NCI-H748 (cell line): ENCODE measurements around the gene PRADC1.

Experiments used
- DNase-seq: peaks from one replicate; lab custom pipeline; 2025; ENCODE audit not compliant: unreplicated experiment; lab: John Stamatoyannopoulos, UW

Gene PRADC1

DNA sequence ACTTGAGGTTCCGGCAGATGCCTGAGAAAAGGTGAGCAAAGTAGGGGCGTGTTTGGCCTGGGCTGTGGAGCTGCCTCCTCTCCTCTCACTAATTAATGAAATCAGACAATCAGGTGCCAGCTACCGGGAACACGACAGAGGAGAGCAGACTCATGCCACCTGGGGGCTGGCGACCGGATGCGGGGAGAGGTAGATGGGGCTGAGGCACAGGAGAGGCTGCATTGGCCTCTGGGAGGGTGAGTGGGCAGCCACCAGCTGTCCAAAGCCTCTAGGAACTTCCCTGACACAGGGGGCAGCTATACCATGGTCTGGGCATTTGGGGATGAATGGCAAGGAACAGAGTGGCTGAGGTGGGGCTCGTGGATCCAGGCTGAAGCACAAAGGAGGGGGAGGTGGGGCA is 26.2 kb upstream of the PRADC1 start:
- no peak for DNase-seq

DNA sequence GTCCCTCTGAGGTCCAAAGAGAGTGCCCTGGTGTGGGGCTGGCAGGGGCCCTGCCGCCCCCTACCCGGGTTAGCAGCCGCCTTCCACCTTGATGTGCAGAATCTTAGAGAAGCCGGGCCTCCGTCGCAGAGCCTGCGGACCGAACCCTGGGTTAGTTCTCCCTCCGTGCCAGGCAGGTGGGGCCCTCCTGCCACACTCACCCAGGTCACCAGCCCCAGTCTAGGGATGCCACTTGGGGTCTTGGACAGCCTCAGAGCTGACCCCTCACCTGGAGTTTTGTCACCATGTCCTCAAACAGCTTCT is 25.8 kb upstream of the PRADC1 start:
- DNase-seq, result no peak

DNA sequence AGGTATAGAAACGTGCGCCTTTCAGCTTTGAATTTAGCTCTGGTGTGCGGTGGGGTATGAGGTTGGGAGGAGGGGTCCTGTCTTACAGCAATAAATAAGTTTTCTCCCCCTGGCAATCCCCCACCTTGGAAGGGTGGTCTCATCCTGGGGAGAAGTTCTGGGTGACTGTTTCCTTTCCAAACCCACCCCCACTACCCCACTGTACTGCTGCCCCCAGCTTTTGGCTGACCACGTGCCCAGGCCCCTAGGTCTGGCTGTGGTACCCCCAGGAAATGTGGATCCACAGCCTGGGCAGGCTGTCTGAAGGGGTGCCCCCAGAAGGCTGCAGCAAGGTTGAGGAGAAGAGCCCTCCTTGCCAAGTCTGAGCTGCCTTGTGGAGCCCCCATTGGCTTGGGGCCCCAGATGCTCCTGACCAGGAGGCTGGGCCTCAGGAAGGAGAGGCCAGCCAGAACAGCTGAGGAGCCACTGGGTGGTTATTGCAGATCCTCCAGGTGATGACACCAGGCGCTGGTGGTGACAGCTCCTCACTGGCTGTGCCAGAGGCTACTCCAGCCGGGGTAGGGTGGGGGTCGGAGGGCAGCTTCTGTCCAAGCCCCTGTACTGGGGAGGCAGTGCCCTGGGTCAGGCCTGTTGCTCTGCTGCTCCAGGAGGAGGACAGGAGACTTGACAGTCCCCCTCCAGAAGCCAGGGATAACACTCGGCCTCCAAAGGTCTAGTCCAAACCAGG is 25.3 kb upstream of the PRADC1 start:
- no peak for DNase-seq

DNA sequence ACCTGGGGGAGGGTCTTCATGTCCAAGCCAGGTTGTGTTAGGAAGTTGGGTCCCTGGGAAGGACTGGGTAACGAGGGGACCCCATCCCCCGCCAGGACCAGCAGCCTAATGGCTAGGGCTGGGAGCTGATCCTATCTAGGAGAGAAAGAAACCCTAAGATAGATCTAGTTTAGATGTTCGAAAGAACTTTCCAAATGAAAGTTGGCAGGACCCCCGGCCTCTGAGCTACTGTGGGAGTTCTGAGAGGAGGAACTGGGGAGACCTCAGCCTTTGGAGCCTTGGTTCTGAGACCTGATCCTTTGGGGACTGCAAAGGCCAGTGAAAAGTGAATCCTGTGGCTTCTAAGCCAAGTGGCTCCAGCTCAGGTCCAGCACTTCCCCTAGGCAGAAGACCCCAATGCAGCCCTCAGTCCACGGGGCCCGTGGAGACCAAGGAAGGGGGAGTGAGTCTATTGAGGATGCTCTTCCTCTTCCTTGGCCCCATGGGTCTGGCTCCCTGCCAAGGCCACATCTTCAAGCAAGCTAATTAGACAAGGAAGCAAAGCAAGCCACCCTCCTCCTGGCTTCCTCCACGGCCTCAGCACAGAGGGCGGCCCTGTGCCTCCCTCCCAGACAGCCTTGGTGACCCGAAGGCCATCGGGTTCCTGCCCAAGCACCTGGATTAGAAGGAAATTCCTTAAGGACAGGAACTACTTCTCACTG is 24.5 kb upstream of the PRADC1 start:
- DNase-seq, result no peak

DNA sequence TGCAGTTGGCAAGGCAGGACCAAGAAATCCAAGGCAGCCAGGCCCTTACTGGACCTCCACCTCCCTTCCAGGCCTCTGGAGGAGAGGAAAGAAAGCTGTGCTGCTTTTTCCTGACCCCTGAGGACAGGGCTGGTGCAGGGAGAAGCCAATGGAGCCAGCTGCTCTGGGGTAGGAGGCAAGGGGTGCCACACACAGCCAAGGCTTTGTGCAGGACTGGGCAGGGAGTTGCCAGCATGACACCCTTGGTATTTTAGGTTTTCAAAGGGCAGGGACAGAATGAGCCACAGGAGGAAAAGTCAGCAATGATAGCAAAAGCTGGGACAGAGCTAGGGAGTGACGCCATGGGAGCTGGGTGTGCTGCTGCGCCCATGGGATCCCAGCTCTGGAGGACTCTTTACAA is 24.0 kb upstream of the PRADC1 start:
- no peak for DNase-seq

DNA sequence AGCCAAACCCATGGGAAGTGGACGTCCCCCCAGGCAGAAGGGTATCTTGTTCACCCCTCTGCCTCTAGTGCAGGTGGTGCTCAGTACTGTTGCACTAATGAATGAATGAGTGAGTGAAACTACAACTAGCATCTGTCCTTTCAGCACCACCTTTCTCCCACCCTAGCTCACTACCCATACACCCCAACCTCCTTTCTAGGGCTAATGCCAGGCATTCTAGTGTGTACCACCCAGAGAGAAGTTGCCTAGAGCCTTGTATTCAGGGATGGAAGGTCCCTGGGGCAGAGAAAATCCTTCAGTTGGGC is 23.5 kb upstream of the PRADC1 start:
- no peak for DNase-seq

DNA sequence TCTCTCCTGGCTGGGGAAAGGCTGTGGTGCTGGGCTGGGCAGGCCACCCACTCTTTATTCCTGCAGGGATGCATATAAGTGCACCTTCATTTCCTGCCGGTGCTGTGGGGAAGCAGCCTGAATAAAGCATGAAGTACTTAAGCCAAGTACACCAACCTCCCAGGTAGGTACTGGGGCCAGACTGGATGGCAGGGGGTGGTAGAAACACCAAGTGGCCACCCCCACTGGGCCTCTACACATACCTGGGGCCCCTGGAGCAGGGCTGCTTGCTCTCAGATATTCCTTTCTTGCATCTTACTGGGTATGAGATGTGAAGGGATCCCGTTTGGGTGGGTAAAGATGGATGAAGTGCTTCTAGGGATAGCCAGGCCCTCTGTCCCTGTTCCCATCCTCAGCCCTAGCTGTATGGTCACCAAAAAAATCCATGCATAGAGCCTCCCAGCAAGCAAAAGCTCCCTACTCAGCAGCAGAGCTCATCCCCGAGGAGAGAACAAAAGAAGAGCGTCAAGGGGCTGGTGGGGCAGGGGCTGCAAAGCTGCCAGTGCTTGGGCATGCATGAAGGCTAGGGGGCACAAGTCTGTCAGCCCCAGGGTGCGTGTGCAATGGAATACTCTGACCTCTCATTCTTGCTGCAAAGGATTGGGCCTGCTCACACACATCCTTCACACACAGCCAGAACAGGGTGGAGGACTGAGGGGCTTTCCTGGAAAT is 23.0 kb upstream of the PRADC1 start:
- no peak for DNase-seq

DNA sequence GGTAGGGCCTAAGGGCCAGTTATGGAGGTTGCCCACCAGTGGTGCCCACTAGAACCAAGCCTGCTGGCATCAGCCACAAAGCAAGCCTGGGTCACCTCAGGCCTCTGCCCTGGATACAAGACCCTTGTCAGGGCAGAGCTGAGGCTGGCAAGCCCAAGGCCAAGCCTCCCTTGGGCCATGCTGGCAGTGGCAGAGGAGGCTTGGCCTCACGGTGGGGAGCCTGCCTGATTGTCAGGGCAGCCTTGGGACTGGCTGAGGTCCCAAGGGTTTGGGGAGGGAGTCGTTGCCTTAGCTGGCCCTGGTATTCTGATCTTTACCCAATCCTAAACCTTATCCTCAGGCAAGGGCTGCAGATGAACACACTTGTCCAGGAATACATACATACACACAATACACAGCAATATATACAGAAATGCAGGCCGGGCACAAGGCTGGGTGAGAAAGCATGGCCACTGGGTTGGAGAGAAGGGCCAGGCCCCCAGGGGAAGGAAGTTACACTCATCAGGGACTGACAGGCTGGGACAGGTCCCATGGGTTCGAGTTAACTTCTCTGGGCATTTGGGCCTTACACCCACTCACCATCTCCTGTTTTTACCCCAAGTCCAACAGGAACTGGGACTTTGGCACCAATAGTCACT is 22.1 kb upstream of the PRADC1 start:
- DNase-seq, result no peak

DNA sequence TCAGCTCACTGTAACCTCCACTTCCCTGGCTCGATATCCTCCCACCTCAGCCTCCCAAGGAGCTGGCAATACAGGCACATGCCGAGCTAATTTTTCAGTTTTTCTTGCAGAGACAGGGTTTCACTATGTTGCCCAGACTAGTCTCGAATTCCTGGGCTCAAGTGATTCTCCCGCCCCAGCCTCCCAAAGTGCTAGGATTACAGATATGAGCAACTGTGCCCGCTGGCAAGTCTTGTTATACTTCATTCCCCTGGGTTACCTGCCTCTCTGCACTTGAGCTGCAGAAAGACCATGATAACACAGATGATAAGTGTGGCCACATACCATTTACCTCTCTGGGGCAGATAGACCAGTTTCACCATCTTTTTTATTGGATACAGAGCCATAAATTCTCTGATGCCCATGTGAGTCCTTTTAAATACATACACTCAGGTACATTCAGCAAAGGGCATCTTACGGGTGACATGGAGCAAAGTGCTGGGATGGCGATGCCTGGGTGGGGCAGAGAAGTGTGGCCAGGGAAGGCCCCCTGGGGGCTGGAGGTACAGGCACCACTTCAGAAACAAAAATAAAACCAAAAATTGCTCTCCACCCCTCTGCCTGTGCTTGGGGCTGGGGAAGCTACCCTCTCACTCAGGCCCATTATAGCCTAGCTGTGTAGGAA is 21.4 kb upstream of the PRADC1 start:
- DNase-seq, result no peak

DNA sequence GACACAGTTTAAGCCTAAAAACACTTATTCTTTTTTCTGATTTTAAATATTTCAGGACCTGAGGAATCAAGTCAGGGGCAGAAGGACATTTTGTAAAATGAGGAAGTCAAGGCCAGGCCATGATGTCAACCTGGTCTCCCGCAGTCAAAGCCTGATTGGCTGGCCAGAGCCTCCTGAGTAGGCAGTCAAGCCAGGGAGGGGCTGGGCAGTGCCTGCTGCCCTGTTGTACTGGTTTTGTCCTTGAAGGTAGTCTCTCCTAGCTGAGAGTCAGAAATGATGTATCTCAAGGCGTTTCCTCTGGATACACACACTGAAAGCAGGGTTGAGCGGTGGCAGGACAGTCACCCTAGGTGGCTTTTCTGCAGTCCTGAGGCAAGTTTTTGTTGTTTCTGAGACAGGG is 20.9 kb upstream of the PRADC1 start:
- no peak for DNase-seq

DNA sequence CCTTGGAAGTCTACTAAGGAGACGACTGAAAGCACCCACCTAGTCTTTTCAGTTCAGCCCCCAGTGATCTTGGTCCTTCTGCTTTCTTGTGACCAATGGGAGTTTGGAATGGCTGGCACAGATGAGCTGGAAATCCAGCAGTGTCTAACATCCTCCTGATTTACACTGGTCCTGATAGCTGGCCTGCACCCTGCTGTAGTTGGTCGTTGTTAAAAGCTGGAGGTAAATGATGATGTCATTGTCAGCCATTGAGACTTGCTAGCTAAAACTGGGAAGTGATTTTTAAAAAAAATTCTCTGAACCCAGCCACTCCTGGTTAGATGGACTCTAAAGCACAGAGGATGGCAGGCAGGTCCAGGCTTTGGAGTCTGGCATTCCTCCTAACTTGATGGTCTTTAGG is 20.4 kb upstream of the PRADC1 start:
- DNase-seq, result no peak

DNA sequence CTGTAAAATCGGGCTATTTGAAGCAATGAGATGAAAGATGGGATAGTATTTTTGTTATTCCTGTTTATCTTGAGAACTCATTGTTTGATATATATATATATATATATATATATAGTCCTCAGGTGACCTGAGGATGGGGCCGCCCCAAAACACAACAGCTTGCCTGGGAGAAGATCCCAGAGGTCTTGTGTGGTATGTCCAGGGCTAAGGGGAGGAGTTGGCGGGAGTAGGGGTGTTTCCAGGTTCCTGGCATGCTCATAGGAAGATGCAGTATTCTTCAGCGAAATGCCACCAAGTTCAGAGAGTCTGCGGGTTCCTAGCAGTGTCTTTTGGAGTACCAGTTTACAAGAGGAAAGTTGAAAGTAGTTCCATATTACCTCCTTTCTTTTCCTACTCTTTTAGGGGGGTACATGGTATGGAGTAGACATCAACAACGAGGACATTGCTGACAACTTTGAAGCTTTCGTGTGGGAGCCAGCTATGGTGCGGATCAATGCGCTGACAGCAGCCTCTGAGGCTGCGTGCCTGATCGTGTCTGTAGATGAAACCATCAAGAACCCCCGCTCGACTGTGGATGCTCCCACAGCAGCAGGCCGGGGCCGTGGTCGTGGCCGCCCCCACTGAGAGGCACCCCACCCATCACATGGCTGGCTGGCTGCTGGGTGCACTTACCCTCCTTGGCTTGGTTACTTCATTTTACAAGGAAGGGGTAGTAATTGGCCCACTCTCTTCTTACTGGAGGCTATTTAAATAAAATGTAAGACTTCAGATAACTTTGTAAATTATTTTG is 19.4 kb upstream of the PRADC1 start:
- DNase-seq, result no peak

DNA sequence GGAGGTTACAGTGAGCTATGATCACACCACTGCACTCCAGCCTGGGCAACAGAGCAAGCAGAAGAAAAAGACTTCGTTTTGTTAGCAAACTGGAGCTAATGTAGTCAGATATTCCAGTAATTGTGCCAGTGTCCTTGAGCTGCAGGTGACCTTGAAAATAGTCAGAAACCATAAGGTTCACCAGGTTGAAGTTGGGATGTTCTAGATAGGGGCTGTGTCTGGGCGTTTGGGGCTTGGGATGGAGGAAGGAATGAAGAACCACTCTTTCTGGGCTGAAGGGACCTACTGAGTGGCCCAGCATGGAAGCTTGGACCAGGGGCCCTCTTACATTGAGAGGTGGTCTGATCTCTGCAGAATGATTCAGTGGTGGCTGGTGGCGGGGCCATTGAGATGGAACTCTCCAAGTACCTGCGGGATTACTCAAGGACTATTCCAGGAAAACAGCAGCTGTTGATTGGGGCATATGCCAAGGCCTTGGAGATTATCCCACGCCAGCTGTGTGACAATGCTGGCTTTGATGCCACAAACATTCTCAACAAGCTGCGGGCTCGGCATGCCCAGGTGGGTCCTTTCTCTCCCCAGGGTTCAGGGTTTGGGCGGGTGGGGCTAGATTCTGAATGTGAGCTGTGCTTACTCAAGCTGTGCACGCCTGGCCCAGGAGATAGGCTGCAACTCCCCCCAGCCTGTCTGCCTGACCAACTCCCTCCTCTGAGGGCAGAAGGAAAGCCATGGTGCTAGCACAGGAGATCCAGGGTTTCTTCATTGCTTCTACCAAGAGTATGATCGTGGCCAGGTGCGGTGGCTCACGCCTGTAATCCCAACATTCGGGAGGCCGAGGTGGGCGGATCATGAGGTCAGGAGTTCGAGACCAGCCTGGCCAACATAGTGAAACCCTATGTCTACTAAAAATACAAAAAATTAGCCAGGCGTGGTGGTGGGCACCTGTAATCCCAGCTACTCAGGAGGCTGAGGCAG is 18.1 kb upstream of the PRADC1 start:
- no peak for DNase-seq

DNA sequence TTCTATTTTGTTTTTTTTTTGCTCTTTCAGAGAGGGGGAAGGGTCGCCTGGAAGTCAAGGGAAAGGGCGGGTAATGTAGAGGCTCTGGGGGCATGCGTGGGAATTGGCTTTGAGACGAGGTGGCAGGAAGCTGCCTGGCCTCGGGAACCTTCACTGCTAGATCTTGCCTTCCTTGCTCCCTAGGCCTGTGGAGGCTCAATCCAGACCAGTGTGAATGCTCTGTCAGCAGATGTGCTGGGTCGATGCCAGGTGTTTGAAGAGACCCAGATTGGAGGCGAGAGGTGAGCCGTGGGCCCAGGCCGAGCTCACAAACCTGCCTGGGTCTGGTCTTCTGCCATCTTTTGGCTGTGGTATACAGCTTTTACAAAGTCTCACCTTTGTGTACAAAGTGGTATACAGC is 16.6 kb upstream of the PRADC1 start:
- no peak for DNase-seq

DNA sequence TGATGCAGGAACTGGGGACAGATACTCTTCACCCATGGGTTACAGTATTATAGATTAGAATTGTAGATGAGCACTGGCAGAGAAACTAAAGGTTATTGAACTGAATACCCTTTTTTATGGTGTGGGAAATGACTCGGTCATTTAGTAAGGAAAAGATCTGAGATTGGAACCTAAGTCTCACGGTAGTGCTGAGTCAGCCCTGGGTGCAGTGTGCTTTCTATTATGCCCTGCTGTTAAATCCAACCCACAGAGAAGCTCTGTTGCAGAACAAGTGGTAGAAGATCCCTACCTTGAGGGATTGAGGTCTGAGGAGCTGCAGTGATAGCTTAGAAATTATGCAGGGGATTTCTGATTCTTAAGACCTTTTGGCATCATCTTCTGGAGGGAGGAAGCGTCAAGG is 13.8 kb upstream of the PRADC1 start:
- DNase-seq, result no peak

DNA sequence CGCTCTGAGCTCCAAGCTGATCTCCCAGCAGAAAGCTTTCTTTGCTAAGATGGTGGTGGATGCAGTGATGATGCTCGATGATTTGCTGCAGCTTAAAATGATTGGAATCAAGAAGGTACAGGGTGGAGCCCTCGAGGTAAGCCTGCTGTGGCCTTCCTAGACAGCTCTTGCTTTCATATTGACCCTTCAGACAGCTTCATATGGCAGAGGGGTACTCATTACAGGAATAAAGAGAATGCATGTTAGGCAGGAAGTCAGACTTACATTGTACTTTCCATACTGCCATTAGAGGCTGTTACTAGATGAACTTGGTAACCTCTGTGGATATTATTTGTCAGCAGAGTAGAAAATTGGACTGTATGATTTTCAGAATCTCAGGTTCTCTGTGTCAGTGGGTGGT is 11.5 kb upstream of the PRADC1 start:
- no peak for DNase-seq

DNA sequence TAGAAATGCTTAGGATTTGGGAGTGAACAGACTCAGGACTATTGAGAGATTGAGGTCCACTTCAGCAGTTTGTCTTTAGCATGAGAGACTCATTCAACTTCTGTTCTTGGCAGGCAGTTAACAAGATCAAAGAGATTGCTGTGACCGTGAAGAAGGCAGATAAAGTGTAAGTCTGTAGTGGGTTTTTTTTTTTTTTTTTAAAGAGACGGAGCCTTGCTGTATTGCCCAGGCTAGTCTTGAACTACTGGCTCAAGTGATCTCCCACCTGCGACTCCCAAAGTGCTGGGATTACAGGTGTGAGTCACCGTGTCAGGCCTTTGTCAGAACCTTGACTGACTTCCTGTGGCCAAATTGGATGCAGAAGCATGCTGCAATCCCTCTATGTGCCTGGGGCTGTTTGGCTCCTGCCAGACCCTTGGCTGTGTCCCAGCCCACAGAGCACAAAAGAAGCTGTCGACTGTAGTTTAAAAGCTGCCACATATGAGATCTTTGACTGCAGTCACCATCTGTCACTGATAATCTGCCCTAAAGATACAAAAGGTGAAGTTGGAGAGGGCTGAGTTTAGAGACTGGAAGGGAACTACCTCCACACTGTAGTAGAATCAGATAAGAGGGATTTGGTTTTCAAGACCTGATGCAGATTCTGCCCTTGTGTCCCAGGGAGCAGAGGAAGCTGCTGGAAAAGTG is 11.0 kb upstream of the PRADC1 start:
- DNase-seq, result no peak

DNA sequence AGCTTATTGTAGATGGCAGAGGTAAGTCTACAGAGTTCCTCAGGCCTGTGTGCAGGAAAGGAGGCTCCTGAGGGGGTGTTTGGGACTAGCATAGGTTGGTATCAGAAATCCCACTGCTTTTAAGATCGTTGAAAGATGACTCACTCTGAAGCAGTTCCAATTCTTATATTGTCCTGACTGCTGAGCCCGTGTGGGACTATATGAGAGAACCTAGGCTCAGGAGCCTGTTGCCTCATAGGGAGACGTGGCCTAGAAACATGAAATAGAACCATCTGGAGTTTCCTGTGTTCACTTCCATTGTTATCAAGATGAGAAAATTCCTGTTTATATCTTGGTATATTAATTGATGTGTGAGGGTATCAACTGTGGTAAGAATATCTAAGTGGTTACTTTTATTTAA is 6.7 kb upstream of the PRADC1 start:
- no peak for DNase-seq

DNA sequence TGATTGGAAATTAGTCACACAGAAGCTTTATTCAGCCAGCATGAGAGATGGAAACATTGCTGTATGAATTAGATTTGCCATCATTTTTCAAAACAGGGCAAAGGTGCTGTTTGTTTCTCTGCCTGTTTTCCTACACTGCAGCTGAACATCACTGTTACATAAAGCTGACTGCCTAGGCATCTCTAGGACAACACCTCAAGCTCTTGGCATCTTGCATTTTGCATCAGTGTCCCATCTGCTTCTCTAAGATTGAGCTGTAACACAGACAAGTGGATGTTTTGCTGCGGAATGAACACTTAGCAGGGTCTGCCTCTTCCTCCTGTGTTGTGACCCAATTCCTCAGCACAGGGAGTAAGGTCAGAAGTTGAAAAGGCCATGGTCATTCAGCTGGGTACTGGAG is 5.9 kb upstream of the PRADC1 start:
- no peak for DNase-seq
